ENCODE results near the gene ROBO1. TPM values are rescaled to one million over a fixed set of nuclear protein-coding genes. Genes with fewer than 3 reads are reported as not detected.

The ROBO1 gene
- total RNA-seq, 3 donors from 2014 or later: 12.7 to 50.7 (median 23.6) TPM

DNA sequence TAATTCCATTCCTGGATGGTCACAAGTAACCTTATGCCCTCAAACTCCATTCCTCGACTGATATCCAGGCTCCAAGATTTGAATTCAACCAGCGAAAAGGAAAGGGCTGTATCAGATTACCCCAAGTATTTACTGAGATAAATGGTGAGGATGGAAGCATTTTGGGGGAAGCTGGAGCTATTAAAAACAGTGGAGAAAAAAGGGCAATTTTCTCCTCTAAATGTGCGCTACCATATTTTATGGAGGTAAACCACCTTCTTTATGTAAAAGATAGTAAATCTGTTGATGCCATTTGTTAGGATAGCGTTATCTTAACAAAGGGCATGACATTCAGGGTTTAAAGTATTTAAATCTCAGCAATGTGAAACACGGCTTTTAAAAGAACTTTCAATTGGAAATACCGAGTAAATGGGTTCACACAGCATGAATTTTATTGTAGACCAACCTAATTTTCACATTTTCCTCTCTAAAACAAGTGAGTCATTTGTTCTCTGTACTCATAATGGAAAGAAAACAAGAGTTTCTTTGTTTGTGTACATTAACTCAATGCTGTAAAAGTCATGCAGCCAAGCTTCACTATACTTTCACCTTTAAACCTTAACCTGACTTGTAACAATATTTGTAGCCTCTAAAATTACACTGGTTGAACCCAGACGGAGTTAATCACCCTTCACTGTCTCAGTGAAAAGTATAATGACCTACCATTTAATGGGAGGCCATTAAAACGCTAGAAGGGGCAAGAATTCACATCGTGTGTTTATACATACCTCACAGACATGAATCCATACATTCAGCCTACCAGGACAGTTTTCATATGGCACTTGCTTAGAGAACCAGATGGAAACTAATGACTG is 773.4 kb downstream of the ROBO1 start:
- Histone ChIP-seq H3K36me3 (no peaks in the 10 kb centered on the region), H3K4me1 (no peaks in the 10 kb centered on the region), H3K4me3 (no peak overlapping the region), H3K27me3 (no peaks in the 10 kb centered on the region), H3K9me3 (peaks cover 9 to 24% of the 10 kb centered on the region in 2 donors), H3K27ac (no peak overlapping the region)
- DNase-seq (ENCODE audit: low spot score in 2 of 2): no peak
- intact Hi-C loops (cut with DNase I; ENCODE audit: low total_unique reads): no loop called here
- TF ChIP-seq POLR2A (IDR thresholded peaks at IDR 0.05) (no peak), CTCF (IDR thresholded peaks at IDR 0.05) (no peak), POLR2AphosphoS5 (IDR thresholded peaks at IDR 0.05) (no peak)

- no peak for DNase-seq (ENCODE audit: low spot score in 2 of 2)
- H3K27ac ChIP-seq: no peak overlapping the region
- no peaks in the 10 kb centered on the region for H3K27me3 ChIP-seq
- H3K4me1 ChIP-seq: no peaks in the 10 kb centered on the region
- peaks cover 9 to 18% of the 10 kb centered on the region in 2 donors for H3K9me3 ChIP-seq
- intact Hi-C loops (cut with DNase I; ENCODE audit: low total_unique reads): no loop called here
- TF ChIP-seq CTCF (IDR thresholded peaks at IDR 0.05) (no peak), POLR2AphosphoS5 (IDR thresholded peaks at IDR 0.05) (no peak), POLR2A (IDR thresholded peaks at IDR 0.05) (no peak)
- no peak overlapping the region for H3K4me3 ChIP-seq
- H3K36me3 ChIP-seq: no peaks in the 10 kb centered on the region
Measured at GRCh38 chr3:78993375-78993774, 774.4 kb downstream of the ROBO1 start.

DNA sequence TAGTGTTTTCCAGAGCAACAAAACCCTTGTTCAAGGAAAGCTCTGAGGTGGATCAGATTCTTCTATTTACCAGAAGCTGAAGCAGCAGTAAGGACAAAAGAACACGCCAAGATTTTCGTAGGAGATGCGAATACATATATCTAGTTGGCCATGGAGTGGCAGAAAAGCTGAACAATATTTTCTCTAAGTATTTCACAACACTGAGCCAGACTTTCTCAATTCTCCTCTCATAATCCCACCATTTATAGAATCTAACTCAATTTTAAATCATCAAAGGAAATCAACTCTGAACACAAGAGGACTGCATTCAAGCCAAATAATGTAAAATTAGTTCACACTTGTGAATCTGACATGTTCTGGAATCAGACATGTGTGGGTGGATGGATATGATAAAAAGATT is 775.0 kb downstream of the ROBO1 start:
- H3K4me3 ChIP-seq: no peak overlapping the region
- no peaks in the 10 kb centered on the region for H3K27me3 ChIP-seq
- no peak overlapping the region for H3K27ac ChIP-seq
- TF ChIP-seq CTCF (IDR thresholded peaks at IDR 0.05) (no peak), POLR2AphosphoS5 (IDR thresholded peaks at IDR 0.05) (no peak), POLR2A (IDR thresholded peaks at IDR 0.05) (no peak)
- intact Hi-C loops (cut with DNase I; ENCODE audit: low total_unique reads): no loop called here
- no peaks in the 10 kb centered on the region for H3K4me1 ChIP-seq
- H3K9me3 ChIP-seq: peaks cover 9 to 18% of the 10 kb centered on the region in 2 donors
- no peaks in the 10 kb centered on the region for H3K36me3 ChIP-seq
- DNase-seq (ENCODE audit: low spot score in 2 of 2): no peak

- peaks cover 9 to 18% of the 10 kb centered on the region in 2 donors for H3K9me3 ChIP-seq
- TF ChIP-seq CTCF (IDR thresholded peaks at IDR 0.05) (no peak), POLR2A (IDR thresholded peaks at IDR 0.05) (no peak), POLR2AphosphoS5 (IDR thresholded peaks at IDR 0.05) (no peak)
- H3K27me3 ChIP-seq: no peaks in the 10 kb centered on the region
- no peak overlapping the region for H3K27ac ChIP-seq
- no peak for DNase-seq (ENCODE audit: low spot score in 2 of 2)
- H3K4me3 ChIP-seq: no peak overlapping the region
- intact Hi-C loops (cut with DNase I; ENCODE audit: low total_unique reads): no loop called here
- H3K36me3 ChIP-seq: no peaks in the 10 kb centered on the region
- H3K4me1 ChIP-seq: no peaks in the 10 kb centered on the region
Measured at GRCh38 chr3:78992400-78992799, 775.4 kb downstream of the ROBO1 start.

DNA sequence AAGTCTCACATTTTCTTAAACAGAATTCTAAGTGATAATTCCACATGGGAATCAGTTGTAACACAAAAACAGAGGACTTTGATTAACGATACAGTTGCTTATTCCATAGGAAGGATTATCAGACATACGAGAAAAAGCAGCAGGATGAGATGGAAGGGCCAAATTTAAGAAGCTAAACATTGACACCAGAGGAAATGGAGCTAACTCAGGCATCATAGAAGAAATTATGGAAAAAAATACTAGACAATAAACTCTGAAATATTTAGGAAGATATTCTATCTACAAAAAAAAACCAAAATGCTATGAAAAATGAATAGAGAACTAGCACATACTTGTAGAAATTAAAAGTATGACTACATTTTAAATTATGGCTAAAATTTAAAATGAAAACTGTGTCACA is 776.1 kb downstream of the ROBO1 start:
- intact Hi-C loops (cut with DNase I; ENCODE audit: low total_unique reads): no loop called here
- no peak overlapping the region for H3K27ac ChIP-seq
- H3K4me3 ChIP-seq: no peak overlapping the region
- no peaks in the 10 kb centered on the region for H3K4me1 ChIP-seq
- no peak for TF ChIP-seq POLR2A (IDR thresholded peaks at IDR 0.05)
- no peak for TF ChIP-seq POLR2AphosphoS5 (IDR thresholded peaks at IDR 0.05)
- no peak for TF ChIP-seq CTCF (IDR thresholded peaks at IDR 0.05)
- no peaks in the 10 kb centered on the region for H3K36me3 ChIP-seq
- no peak for DNase-seq (ENCODE audit: low spot score in 2 of 2)
- peaks cover 9 to 18% of the 10 kb centered on the region in 2 donors for H3K9me3 ChIP-seq
- no peaks in the 10 kb centered on the region for H3K27me3 ChIP-seq
